ENCODE data around the gene TRIM46.
"Not testable (repeated sequence)": the region's sequence is repeated elsewhere in the genome, so short reads cannot be mapped to it uniquely, and the experiment has no call there.

The TRIM46 gene

GRCh38 chr1:155139895-155140629 is 33.6 kb upstream of the TRIM46 start, which contains the start of gene DPM3:
Gene DPM3 (minus strand): TSS chr1:155140531. CDS start chr1:155140240, 291 bp downstream.
- peak; percentile 80 for DNase-seq

GRCh38 chr1:155140630-155140953 is 33.1 kb upstream of the TRIM46 start:
- DNase-seq, result no peak

- no peak for DNase-seq
Observed at GRCh38 chr1:155141749-155142148, 31.9 kb upstream of the TRIM46 start.

DNA sequence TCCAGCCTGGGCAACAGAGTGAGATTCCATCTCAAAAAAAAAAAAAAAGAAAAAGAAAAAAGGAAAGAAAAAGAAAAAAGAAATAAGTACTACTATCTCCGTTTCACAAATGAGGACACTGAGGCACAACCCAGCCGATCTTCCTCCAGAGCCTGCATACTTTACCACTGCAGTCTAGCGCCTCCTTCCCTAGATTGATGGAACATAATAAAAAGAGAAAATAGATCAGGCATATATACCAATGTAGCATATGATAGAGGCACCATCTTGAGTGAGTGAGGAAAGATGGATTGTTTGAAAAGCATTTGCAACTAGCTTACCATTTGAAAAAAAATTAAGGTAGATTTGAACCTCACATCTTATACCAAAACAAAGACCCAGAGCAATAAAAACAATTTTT is 28.2 kb upstream of the TRIM46 start:
- no peak for DNase-seq

- not testable (repeated sequence) for DNase-seq
Observed at GRCh38 chr1:155155996-155156643, 17.5 kb upstream of the TRIM46 start.

- no peak for DNase-seq
Observed at GRCh38 chr1:155158991-155159390, 14.7 kb upstream of the TRIM46 start.

- no peak for DNase-seq
Observed at GRCh38 chr1:155160128-155160527, 13.5 kb upstream of the TRIM46 start.

- not testable (repeated sequence) for DNase-seq
Observed at GRCh38 chr1:155162631-155163030, 11.0 kb upstream of the TRIM46 start.

- DNase-seq, result not testable (repeated sequence)
Observed at GRCh38 chr1:155163785-155164184, 9.9 kb upstream of the TRIM46 start.

- not testable (repeated sequence) for DNase-seq
Observed at GRCh38 chr1:155164625-155165024, 9.0 kb upstream of the TRIM46 start.

DNA sequence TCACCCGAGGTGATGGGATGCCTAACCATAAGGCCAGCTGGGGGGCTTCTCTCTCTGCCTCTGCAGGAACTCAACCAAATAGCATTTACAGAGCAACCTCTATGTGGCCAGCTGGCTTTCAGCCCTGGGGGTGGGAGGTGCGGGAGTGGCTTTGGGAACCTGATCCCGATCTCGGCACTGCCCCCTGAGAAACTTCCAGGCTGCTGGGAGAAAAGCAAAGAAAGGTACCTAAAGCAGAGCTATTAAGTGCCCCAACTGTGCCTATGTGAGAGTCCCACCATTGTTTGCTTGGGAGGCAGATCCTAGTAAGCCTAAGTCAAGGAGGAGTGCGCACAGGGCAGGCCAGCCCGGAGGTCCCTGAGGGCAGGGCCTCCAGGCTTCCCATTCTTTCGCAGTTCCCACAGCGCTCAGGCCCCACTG is 7.6 kb upstream of the TRIM46 start:
- no peak for DNase-seq

DNA sequence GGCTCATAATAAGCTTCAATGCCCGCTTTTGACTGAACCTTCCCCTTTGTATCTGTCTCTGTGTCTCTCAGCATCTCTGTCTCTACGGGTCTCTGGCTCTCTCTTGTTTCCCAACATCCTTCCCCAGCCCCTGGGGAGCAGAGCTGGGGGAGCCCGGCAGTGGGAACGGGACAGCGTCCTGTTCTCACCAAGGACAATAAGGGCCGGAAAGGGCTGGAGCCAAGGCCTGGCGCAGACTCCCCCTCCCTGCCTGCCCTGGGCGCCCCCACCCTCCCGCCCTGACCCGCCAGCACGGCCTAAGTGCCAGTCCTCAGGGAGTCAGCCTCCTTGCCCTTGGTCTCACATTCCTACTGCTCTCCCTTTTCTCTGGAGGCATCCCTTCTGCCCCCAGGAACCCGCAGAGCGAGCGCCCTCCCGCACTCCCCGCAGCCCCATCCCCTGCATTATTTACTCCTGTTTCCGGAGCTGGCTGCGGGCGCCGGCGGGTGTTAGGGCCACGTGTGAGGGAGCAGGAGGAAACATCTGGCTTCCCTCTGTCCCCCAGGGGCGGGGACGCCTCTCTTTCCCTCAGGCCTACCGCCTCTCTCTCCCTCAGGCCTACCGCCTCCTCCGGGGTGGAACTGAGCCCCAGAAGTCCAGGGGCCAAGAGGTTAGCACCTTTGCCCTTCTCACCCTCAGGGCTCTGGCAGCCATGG is 7.0 kb upstream of the TRIM46 start:
- DNase-seq, result no peak

DNA sequence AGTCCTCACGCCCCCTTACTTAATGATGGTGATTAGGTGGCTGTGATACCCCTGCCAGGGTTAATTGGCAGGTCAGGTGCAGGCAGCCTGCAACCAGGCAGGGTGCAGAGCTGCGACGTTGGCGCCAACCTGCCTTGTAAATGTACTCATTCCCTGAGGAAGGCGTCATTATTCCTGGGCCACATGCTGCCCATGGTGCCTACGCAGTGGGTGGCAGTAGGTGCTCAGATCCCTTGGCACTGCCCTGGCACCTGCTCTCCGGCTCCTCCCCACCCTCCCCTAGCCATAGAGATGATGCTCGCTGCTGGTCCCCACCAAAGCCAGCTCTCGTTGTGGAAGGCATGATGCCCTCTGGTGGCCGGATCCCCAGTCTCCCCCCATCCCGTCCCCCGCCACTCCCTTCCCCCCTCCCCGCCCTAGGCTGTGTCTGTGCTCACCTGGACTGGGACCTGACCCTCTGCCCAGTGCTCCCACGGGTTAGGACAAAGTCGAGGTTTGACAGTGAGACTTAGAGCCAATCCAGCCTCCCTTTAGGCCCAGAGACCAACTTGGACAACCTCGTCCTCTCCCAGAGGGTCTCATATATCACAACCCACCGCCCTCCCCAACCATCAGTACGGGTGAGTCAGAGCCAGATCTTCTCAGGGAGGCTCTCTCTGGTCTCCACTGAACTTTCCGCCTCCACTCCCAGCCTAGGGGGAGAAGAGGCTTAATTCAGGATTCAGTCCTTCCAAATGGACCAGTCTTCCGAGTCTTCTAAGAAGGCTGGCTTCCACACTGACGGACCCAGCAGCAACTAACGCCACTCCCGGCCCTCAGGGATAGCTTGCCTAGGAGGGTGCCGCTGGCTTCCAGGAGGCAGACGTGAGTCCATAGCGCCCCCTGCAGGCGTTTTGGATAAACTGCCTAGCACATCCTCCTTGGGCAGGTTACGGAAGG is 6.2 kb upstream of the TRIM46 start:
- DNase-seq, result peak; percentile 84

GRCh38 chr1:155168105-155168445 is 5.6 kb upstream of the TRIM46 start:
- DNase-seq, result not testable (repeated sequence)

- no peak for DNase-seq
Observed at GRCh38 chr1:155168456-155169210, 5.0 kb upstream of the TRIM46 start.

DNA sequence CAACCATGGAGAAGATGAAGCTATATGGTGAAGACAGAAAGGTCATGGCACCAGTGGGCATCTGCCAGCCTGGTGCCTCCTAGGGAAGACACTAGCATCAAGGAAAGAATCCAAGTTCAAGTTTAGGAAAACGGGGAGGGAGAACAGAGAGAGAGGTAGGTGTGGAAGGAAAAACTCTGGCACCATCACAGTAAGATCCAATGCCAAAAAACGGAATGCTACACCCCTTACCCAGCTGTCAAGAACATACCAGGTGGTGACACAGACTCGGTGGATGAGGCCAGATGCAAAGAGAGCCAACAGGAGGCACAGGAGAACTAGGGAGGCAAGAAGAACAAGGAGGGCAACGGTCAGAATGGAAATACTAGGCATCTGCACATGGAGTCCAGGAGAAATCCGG is 4.1 kb upstream of the TRIM46 start:
- no peak for DNase-seq

DNA sequence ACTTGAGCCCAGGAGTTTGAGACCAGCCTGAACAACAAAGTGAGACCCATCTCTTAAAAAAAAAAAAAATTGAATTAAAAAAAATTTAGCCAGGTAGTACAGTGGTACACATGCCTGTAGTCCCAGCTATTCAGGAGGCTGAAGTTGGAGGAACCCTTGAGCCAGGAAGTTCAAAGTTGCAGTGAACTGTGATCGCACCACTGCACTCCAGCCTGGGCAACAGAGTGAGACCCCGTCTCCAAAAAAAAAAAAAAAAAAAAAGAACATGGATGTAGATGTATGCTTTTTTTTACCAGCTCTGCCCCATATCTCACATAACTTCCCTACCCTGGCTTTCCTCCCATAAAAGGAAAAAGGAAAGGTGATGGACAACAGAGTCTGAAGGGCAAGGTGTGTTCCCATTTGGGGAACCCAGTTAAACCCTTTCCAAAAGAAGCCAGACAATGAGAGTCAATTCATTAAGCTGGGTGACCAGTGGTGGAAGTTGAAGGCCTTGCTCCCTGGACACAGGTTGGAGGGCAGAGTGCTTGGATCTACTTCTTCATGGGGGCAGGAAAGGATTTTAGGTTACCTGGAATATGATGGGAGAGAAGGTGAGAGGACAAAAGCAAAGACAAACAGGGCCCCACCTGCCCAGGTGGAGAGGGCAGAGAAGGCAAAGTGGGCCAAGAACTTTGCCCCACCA is 3.4 kb upstream of the TRIM46 start:
- DNase-seq, result no peak

DNA sequence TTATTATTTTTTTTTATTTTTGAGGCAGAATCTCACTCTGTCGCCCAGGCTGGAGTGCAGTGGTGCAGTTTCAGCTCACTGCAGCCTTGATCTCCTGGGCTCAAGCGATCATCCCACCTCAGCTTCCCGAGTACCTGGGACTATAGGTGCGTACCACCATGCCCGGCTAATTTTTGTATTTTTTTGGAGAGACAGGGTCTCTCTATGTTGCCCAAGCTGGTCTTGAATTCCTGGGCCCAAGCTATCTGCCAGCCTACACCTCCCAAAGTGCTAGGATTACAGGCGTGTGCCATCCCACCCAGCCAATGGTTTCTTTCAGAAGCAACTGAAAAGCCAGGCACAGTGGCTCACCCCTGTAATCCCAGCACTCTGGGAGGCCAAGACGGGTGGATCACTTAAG is 2.8 kb upstream of the TRIM46 start:
- no peak for DNase-seq

- DNase-seq, result no peak
Observed at GRCh38 chr1:155171836-155172731, 1.6 kb upstream of the TRIM46 start.

DNA sequence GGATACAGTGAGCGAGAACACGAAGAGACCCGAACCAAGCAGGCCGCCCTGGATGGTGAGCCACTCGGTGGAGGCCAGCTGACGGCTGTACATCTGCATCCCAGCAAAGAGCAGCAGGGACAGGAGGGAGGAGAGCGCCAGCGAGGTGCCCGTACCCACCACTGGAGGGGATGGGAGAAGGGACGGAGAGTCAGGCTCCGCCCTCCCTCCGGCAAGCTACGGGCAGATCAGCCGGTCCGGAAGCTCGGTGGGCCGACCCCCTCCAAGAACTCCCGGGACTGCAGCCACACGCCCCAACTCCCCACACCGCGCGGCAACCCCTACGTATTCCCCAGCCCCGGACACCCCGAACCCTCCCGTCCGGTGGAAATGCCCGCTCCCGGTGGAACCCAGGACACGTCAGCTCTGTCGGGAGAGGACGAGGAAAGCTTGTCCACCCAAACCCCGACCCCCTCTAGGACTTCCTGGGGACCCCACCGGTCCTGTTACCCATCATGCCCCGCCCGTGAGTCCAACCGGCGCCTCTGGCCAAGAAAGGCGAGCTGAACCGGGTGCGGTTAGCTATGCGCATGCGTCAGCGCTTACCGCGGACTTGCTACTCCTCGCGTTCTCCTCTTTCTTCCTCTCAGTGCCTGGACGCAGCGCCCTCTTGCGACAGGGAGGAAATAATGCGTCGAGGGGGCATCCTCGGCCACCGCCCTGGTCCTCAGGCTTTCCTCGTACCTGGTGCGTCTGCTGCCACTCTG is 744 bp upstream of the TRIM46 start, which contains the start of gene KRTCAP2:
KRTCAP2 (minus strand) TSS at position 573 of the 746 bp plus-strand sequence; CDS start at position 493, 80 bp downstream.
- DNase-seq, result peak; percentile 96
